NCI-H2227 (cell line): Measurements from ENCODE around the gene BATF.

Experiments
- DNase-seq: peaks from one replicate; lab custom pipeline; 2025; ENCODE audit not compliant: unreplicated experiment; lab: John Stamatoyannopoulos, UW

BATF gene

DNA sequence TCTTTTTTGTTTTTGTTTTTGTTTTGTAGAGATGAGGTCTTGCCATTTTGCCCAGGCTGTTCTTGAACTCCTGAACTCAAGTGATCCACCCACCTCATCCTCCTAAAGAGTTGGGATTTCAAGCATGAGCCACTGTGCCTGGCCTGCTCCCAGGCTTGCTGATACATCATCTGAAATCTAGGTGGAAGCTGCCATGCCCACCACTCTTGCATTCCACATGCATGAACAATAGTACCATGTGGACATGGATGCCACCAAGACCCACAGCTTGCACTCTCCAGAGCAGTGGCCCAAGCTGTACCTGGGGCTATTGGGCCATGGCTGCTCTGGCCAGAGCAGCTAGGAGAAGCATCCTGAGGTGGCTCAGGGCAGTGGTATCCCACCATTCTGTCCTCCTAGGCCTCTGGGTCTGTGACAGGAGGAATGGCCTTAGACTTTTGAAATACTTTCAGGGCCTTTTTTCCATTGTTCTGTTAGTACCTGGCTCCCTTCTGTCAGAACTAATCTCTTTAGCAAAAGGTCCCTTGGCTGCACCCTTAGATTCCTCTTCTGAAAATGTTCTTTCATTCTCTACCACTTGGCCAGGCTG lies 69.8 kb downstream of the BATF start:
- no peak for DNase-seq

DNA sequence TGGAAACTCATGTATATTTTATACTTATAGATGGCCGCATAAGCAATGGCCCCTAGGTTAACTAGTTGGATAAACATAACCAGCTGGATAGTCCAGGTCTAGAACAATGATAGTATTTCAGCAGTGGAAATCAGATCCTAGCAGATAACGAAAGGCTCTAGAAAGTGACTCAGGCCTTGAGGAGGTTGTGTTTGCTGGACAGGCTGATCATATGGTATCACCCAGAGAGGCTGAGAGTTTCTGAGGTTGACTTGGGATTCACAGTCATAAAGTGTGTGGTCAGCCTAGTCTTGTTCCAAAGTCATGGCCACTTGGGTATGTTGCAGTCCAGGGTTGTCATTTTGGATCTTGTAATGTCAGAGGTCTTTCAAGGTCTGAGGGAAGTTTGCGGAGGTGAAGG lies 73.0 kb downstream of the BATF start:
- no peak for DNase-seq
